ENCODE results near the gene GPNMB. TPM values are rescaled to one million over a fixed set of nuclear protein-coding genes. Genes with fewer than 3 reads are reported as not detected.
A peak's percentile ranks its signal among the peaks of the same experiment; 100 is the strongest.

The GPNMB gene
- total and polyA plus RNA-seq, 2 of the 4 experiments (the other 2 are of a cell fraction), result under 0.01 to 0.14 TPM

DNA sequence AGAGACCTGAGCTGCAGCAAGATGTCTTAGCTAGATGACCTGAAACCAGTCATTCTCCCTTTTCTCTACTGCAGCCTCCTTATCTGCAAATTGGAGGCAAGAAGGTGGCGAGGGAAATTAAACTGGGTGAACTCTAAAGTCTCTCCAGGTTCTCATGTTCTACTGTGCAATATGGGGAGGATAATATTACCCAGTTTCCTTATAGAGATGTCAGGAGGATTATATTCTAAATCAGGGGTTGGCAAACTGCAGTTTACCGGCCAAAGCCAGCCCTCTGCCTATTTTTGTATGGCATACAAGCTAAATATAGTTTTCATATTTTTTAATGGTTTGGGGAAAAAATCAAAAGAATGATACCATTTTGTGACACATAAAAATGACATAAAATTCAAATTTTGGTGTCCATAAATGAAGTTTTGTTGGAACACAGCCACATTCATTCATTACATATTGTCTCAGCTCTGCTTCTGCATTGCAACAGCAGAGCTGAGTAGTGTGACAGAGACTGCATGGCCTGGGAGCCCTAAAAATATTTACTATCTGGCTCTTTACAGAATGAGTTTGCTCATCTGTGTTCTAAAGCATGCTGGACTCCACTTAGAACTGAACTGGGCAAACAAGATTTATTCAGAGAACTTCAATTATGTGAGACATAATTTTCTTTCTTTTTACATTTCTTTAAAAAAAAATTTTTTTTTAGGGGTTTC, 33.4 kb downstream of the GPNMB start:
- Histone ChIP-seq H3K4me2 (ENCODE audit: low read depth, low read length) (no peak overlapping the region), H4K91ac (ENCODE audit: insufficient read depth, low read depth, low read length) (no peak overlapping the region), H2BK15ac (ENCODE audit: low read depth, low read length) (no peak overlapping the region), H4K5ac (ENCODE audit: low read depth, low read length) (no peak overlapping the region), H3K9me1 (ENCODE audit: insufficient read depth, low read length) (no peaks in the 10 kb centered on the region), H2BK120ac (ENCODE audit: low read depth, low read length) (no peak overlapping the region), H2AK5ac (ENCODE audit: low read depth, low read length) (no peak overlapping the region), H3K36me3 (ENCODE audit: control insufficient read depth, insufficient read depth, low read length) (no peaks in the 10 kb centered on the region), H2BK20ac (ENCODE audit: low read depth, low read length) (no peak overlapping the region), H3K4me3 (ENCODE audit: insufficient read depth, low read depth, low read length) (no peak overlapping the region), H2AK9ac (replicated peaks; ENCODE audit: low read depth, low read length, poor library complexity) (no peak overlapping the region), H3K9ac (ENCODE audit: low read depth, low read length) (no peak overlapping the region), H3K23ac (ENCODE audit: low read depth, low read length) (peak overlapping the region; percentile 78; the same call in 1 of the 2 replicates), H3K4me1 (ENCODE audit: control insufficient read depth, insufficient read depth, low read length) (no peaks in the 10 kb centered on the region), H4K8ac (ENCODE audit: low read depth in 2 of 2, low read length in 2 of 2) (no peak overlapping the region), H3K18ac (ENCODE audit: low read depth, low read length) (no peak overlapping the region), H3K27me3 (ENCODE audit: control insufficient read depth, insufficient read depth, low read length) (no peaks in the 10 kb centered on the region), H2AFZ (replicated peaks; ENCODE audit: low read length, poor library complexity) (no peak overlapping the region), H3K27ac (ENCODE audit: insufficient read depth, low read length) (no peak overlapping the region), H3K4ac (ENCODE audit: low read depth, low read length) (no peak overlapping the region), H3K56ac (ENCODE audit: extremely low read depth, insufficient read depth, low read length) (no peak overlapping the region), H3K14ac (replicated peaks; ENCODE audit: low read depth, low read length) (no peak overlapping the region), H3K9me3 (ENCODE audit: control insufficient read depth, insufficient read depth, low read length) (no peaks in the 10 kb centered on the region), H3K79me1 (ENCODE audit: low read depth in 1 of 2, low read length in 2 of 2) (no peaks in the 10 kb centered on the region), H4K20me1 (ENCODE audit: insufficient read depth, low read length) (no peaks in the 10 kb centered on the region), H2BK5ac (ENCODE audit: low read depth, low read length, poor library complexity, severe bottlenecking) (no peak overlapping the region)
- intact Hi-C loops (cut with micrococcal nuclease), result loop anchor here (5.0 kb wide), 1 partner anchor 192 kb away; the partner anchor contains the start of gene IGF2BP3
- BruUV-seq (replicated peaks), result no TSS peak
- in situ Hi-C loops (cut with MboI; ENCODE audit: low sequenced_read_pairs), result loop anchor here (10.0 kb wide), 1 partner anchor 425 kb away; no protein-coding TSS in a partner anchor
- WGBS, 2 experiments (ENCODE audit: extremely low coverage in 2 of 2, insufficient read length in 1 of 2), result 100% methylated on average over 1 of the region's 2 CpGs; no CpG with 5 or more reads in 1 of the 2 experiments
- dilution Hi-C loops (cut with HindIII; ENCODE audit: low sequenced_read_pairs, unreplicated experiment), result no loop called here
- no peak for ATAC-seq (ENCODE audit: low read depth)
- POLR2A ChIA-PET (ENCODE audit: unreplicated experiment), result interaction anchor here (0.6 kb wide), 1 partner anchor 260 kb away, joined by 6 read pairs; no protein-coding TSS in a partner anchor
- CTCF ChIA-PET, result no interaction called here
- no peak for DNase-seq
- TF ChIP-seq RCOR1 (IDR thresholded peaks at IDR 0.05; ENCODE audit: insufficient replicate concordance, low read length), result no peak
- no peak for TF ChIP-seq BHLHE40 (IDR thresholded peaks at IDR 0.05; ENCODE audit: low read depth, low read length)
- no peak for TF ChIP-seq POLR2A (IDR thresholded peaks at IDR 0.05; ENCODE audit: low read depth, low read length)
- TF ChIP-seq, protein P1, sequence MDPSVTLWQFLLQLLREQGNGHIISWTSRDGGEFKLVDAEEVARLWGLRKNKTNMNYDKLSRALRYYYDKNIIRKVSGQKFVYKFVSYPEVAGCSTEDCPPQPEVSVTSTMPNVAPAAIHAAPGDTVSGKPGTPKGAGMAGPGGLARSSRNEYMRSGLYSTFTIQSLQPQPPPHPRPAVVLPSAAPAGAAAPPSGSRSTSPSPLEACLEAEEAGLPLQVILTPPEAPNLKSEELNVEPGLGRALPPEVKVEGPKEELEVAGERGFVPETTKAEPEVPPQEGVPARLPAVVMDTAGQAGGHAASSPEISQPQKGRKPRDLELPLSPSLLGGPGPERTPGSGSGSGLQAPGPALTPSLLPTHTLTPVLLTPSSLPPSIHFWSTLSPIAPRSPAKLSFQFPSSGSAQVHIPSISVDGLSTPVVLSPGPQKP (IDR thresholded peaks at IDR 0.05; ENCODE audit: borderline replicate concordance, low read depth, low read length), result no peak
- TF ChIP-seq FOS (IDR thresholded peaks at IDR 0.05; ENCODE audit: low read depth, low read length), result no peak
- TF ChIP-seq RAD21 (IDR thresholded peaks at IDR 0.05; ENCODE audit: low read length), result no peak
- no peak for TF ChIP-seq SMC3 (IDR thresholded peaks at IDR 0.05; ENCODE audit: low read depth, low read length)
- no peak for TF ChIP-seq MXI1 (IDR thresholded peaks at IDR 0.05; ENCODE audit: borderline replicate concordance, low read depth, low read length)
- no peak for TF ChIP-seq CEBPB (IDR thresholded peaks at IDR 0.05; ENCODE audit: low read depth, low read length)
- TF ChIP-seq, protein P2, sequence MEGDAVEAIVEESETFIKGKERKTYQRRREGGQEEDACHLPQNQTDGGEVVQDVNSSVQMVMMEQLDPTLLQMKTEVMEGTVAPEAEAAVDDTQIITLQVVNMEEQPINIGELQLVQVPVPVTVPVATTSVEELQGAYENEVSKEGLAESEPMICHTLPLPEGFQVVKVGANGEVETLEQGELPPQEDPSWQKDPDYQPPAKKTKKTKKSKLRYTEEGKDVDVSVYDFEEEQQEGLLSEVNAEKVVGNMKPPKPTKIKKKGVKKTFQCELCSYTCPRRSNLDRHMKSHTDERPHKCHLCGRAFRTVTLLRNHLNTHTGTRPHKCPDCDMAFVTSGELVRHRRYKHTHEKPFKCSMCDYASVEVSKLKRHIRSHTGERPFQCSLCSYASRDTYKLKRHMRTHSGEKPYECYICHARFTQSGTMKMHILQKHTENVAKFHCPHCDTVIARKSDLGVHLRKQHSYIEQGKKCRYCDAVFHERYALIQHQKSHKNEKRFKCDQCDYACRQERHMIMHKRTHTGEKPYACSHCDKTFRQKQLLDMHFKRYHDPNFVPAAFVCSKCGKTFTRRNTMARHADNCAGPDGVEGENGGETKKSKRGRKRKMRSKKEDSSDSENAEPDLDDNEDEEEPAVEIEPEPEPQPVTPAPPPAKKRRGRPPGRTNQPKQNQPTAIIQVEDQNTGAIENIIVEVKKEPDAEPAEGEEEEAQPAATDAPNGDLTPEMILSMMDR (conservative IDR thresholded peaks at IDR 0.05; ENCODE audit: low read depth, low read length), result no peak
- no peak for TF ChIP-seq NFE2L2 (IDR thresholded peaks at IDR 0.05; ENCODE audit: low read depth, low read length)
- no peak for TF ChIP-seq MAZ (IDR thresholded peaks at IDR 0.05; ENCODE audit: borderline replicate concordance, low read depth, low read length)
- no peak for TF ChIP-seq RFX5 (IDR thresholded peaks at IDR 0.05; ENCODE audit: low read depth, low read length)
- no peak for TF ChIP-seq MAFK (IDR thresholded peaks at IDR 0.05; ENCODE audit: low read depth, low read length)
- TF ChIP-seq CHD1 (IDR thresholded peaks at IDR 0.05; ENCODE audit: low read depth, low read length), result no peak
